ENCODE data around the gene TRPC4. TPM values are rescaled to one million over a fixed set of nuclear protein-coding genes. Genes with fewer than 3 reads are reported as not detected.

TRPC4 gene
- total RNA-seq, 2 experiments from 2014 or later = not detected

DNA sequence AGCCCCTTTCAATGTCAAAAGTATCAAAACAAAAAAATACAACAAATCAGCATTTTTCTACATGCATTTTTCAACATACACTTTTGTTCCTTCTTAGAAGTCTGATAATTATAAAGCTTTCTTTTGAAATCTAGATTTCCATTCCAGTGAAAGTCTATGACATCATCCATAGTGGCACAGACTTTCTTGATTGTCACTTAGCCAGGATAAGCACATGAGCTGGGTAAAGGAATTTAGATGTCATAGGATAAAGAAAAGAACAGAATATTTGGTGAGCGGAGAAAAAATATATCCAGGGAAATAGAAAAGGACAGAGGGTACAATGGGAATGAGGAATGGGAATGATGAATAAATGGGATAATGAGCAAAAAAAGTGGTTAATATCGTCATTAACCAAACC, 15.1 kb upstream of the TRPC4 start:
- Histone ChIP-seq H3K4me1 (ENCODE audit: insufficient read depth, low read length) (no peaks in the 10 kb centered on the region), H3K27ac (ENCODE audit: low read depth in 1 of 2, low read length in 2 of 2) (no peak overlapping the region), H3K9me3 (ENCODE audit: control insufficient read depth in 1 of 2, insufficient read depth in 1 of 2, low read length in 2 of 2) (no peaks in the 10 kb centered on the region), H3K36me3 (ENCODE audit: insufficient read depth, low read length) (no peaks in the 10 kb centered on the region), H3K27me3 (ENCODE audit: control insufficient read depth in 1 of 2, insufficient read depth in 2 of 2, low read length in 2 of 2) (no peaks in the 10 kb centered on the region), H3K4me3 (ENCODE audit: low read length) (no peak overlapping the region)
- POLR2A ChIA-PET = no interaction called here
- no peak for TF ChIP-seq CTCF (IDR thresholded peaks at IDR 0.05)
- DNase-seq (no peak), ATAC-seq (ENCODE audit: poor library complexity) (no peak)
- intact Hi-C loops (cut with DNase I, micrococcal nuclease) = no loop called here
- Mint-ChIP-seq H3K4me1 (ENCODE audit: low read depth) (no peaks in the 10 kb centered on the region), H3K27ac (no peak overlapping the region), H3K27me3 (no peaks in the 10 kb centered on the region), H3K9me3 (no peaks in the 10 kb centered on the region), H3K4me3 (no peak overlapping the region), H3K36me3 (ENCODE audit: low read depth) (no peaks in the 10 kb centered on the region)
- CTCF ChIA-PET = no interaction called here

- no peak for TF ChIP-seq CTCF (IDR thresholded peaks at IDR 0.05)
- no peaks in the 10 kb centered on the region for H3K4me1 ChIP-seq (ENCODE audit: insufficient read depth, low read length)
- H3K27ac Mint-ChIP-seq = no peak overlapping the region
- no peak for ATAC-seq (ENCODE audit: poor library complexity)
- no peaks in the 10 kb centered on the region for H3K27me3 ChIP-seq (ENCODE audit: control insufficient read depth in 1 of 2, insufficient read depth in 2 of 2, low read length in 2 of 2)
- no peak overlapping the region for H3K4me3 ChIP-seq (ENCODE audit: low read length)
- POLR2A ChIA-PET = no interaction called here
- H3K27me3 Mint-ChIP-seq = no peaks in the 10 kb centered on the region
- no peaks in the 10 kb centered on the region for H3K9me3 ChIP-seq (ENCODE audit: control insufficient read depth in 1 of 2, insufficient read depth in 1 of 2, low read length in 2 of 2)
- H3K36me3 Mint-ChIP-seq (ENCODE audit: low read depth) = no peaks in the 10 kb centered on the region
- H3K4me1 Mint-ChIP-seq (ENCODE audit: low read depth) = no peaks in the 10 kb centered on the region
- no peak overlapping the region for H3K27ac ChIP-seq (ENCODE audit: low read depth in 1 of 2, low read length in 2 of 2)
- CTCF ChIA-PET = no interaction called here
- DNase-seq = no peak
- no peaks in the 10 kb centered on the region for H3K9me3 Mint-ChIP-seq
- intact Hi-C loops (cut with DNase I, micrococcal nuclease) = no loop called here
- H3K4me3 Mint-ChIP-seq = no peak overlapping the region
- no peaks in the 10 kb centered on the region for H3K36me3 ChIP-seq (ENCODE audit: insufficient read depth, low read length)
Measured at GRCh38 chr13:37884026-37884425, 14.5 kb upstream of the TRPC4 start.

DNA sequence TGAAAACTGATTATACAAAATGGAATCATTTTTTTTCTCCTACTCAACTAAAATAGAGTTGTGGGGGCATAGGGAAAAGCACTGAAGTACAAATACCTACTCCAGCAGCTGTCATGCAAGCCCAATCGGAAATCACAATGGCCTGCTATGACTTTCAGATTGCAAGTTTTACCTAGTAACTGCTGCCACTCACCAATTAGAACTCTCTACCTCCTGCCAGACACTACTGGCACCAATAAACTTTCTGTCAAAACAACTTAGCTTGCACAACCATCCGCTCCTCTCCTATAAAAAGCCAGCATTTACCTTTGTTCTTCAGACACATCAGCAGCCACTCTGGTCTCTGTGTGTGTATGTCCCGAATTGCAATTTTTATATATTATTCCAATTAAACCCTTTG, 9.3 kb upstream of the TRPC4 start:
- ATAC-seq (ENCODE audit: poor library complexity) = no peak
- Histone ChIP-seq H3K36me3 (ENCODE audit: insufficient read depth, low read length) (no peaks in the 10 kb centered on the region), H3K4me1 (ENCODE audit: insufficient read depth, low read length) (no peaks in the 10 kb centered on the region), H3K27ac (ENCODE audit: low read depth in 1 of 2, low read length in 2 of 2) (no peak overlapping the region), H3K27me3 (ENCODE audit: control insufficient read depth in 1 of 2, insufficient read depth in 2 of 2, low read length in 2 of 2) (no peaks in the 10 kb centered on the region), H3K9me3 (ENCODE audit: control insufficient read depth in 1 of 2, insufficient read depth in 1 of 2, low read length in 2 of 2) (peaks cover 0 to 3% of the 10 kb centered on the region in 2 experiments), H3K4me3 (ENCODE audit: low read length) (no peak overlapping the region)
- ChIA-PET CTCF (no interaction called here), POLR2A (no interaction called here)
- no peak overlapping the region for H3K27ac Mint-ChIP-seq
- H3K4me1 Mint-ChIP-seq (ENCODE audit: low read depth) = no peaks in the 10 kb centered on the region
- H3K36me3 Mint-ChIP-seq (ENCODE audit: low read depth) = no peaks in the 10 kb centered on the region
- H3K27me3 Mint-ChIP-seq = no peaks in the 10 kb centered on the region
- H3K9me3 Mint-ChIP-seq = no peaks in the 10 kb centered on the region
- no peak overlapping the region for H3K4me3 Mint-ChIP-seq
- no peak for TF ChIP-seq CTCF (IDR thresholded peaks at IDR 0.05)
- intact Hi-C loops (cut with DNase I, micrococcal nuclease) = no loop called here
- DNase-seq = no peak
